DND-41 (cell line): ENCODE measurements around the gene GARNL3.

Source experiments
- ATAC-seq: fragments of 200-7000 bp; cut with Tn5 transposase; 3 replicates; pipeline ENCODE4 v1.9.1; 2021; ENCODE audit warnings: low read depth; ENCODE audit not compliant: insufficient read depth
- DNase-seq: peaks from one replicate; pipeline ENCODE4 v3.0.0-alpha.2; 2020
- H2AFZ ChIP-seq: 2 replicates; pipeline ENCODE4 v1.6.0; 2012; ENCODE audit warnings: low read depth, low read length
- H3K27ac ChIP-seq: 2 replicates; pipeline ENCODE4 v1.5.1; 2012; ENCODE audit warnings: low read length, inconsistent platforms
- H3K27me3 ChIP-seq: fragments of 200-600 bp; sonication (generic); 2 replicates; pipeline ENCODE4 v1.6.0; 2012; ENCODE audit warnings: low read length, mild to moderate bottlenecking, inconsistent platforms; ENCODE audit not compliant: insufficient read depth, poor library complexity
- H3K36me3 ChIP-seq: 2 replicates; pipeline ENCODE4 v1.5.1; 2012; ENCODE audit warnings: low read length, inconsistent platforms; ENCODE audit not compliant: insufficient read depth
- H3K4me1 ChIP-seq: 2 replicates; pipeline ENCODE4 v1.5.1; 2012; ENCODE audit warnings: mild to moderate bottlenecking, low read length; ENCODE audit not compliant: insufficient read depth
- H3K4me2 ChIP-seq: 2 replicates; pipeline ENCODE4 v1.6.0; 2012; ENCODE audit warnings: mild to moderate bottlenecking, moderate library complexity, low read length, inconsistent platforms; ENCODE audit not compliant: insufficient read depth
- H3K4me3 ChIP-seq, 2 experiments: fragments of 200-600 bp in 1 of 2; shearing (Covaris generic) in 1 of 2; 2 replicates each; pipeline ENCODE4 v1.5.1; 2012 to 2016; ENCODE audit warnings: inconsistent platforms in 2 of 2, low read length in 2 of 2, mild to moderate bottlenecking in 2 of 2, low read depth in 1 of 2, moderate library complexity in 1 of 2
- H3K79me2 ChIP-seq: 2 replicates; pipeline ENCODE4 v1.6.0; 2012; ENCODE audit warnings: low read length, inconsistent platforms; ENCODE audit not compliant: insufficient read depth
- H3K9ac ChIP-seq: 2 replicates; pipeline ENCODE4 v1.6.0; 2012; ENCODE audit warnings: low read depth, mild to moderate bottlenecking, inconsistent platforms, low read length, moderate library complexity
- H3K9me3 ChIP-seq: 2 replicates; pipeline ENCODE4 v1.5.1; 2012; ENCODE audit warnings: low read length, moderate library complexity, mild to moderate bottlenecking, inconsistent platforms; ENCODE audit not compliant: insufficient read depth, severe bottlenecking
- H4K20me1 ChIP-seq: 2 replicates; pipeline ENCODE4 v1.6.0; 2012; ENCODE audit warnings: low read length; ENCODE audit not compliant: insufficient read depth
- CTCF ChIP-seq: IDR thresholded peaks from 2 replicates; pipeline ENCODE4 v1.5.1; 2012; ENCODE audit warnings: borderline replicate concordance, low read length, moderate library complexity, mild to moderate bottlenecking; ENCODE audit not compliant: poor library complexity, severe bottlenecking; ENCODE audit errors: extremely low read depth
- EZH2 ChIP-seq: IDR thresholded peaks from 3 replicates; pipeline ENCODE4 v1.6.1; 2012; ENCODE audit warnings: borderline replicate concordance, low read depth, mild to moderate bottlenecking, moderate library complexity, low read length, inconsistent platforms; ENCODE audit not compliant: severe bottlenecking

GARNL3 gene

DNA sequence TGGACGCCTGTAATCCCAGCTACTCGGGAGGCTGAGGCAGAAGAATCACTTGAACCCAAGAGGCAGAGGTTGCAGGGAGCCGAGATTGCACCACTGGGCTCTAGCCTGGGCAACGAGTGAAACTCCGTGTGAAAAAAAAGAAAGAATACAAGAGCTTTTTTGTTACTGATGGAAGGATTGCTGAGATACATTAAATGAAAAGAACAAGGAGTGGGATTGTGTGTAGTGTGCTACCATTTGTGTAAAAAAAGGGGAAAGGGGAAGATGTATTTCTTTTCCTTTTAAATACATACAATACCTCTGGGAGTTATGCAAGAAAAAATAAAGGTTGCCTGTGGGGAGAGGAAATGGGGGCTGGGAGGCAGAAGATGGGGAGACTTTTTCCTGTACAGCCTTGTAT lies 14.7 kb upstream of the GARNL3 start:
- Histone ChIP-seq H3K4me1 (no peaks in the 10 kb centered on the region), H3K4me2 (no peak overlapping the region), H3K27ac (no peak overlapping the region), H3K36me3 (no peaks in the 10 kb centered on the region), H3K4me3 (no peak overlapping the region), H4K20me1 (no peaks in the 10 kb centered on the region), H2AFZ (no peak overlapping the region), H3K9me3 (no peaks in the 10 kb centered on the region), H3K9ac (no peak overlapping the region), H3K79me2 (no peaks in the 10 kb centered on the region), H3K27me3 (peaks cover 23% of the 10 kb centered on the region)
- ATAC-seq (no peak), DNase-seq (no peak)
- TF ChIP-seq CTCF (no peak), EZH2 (no peak)

DNA sequence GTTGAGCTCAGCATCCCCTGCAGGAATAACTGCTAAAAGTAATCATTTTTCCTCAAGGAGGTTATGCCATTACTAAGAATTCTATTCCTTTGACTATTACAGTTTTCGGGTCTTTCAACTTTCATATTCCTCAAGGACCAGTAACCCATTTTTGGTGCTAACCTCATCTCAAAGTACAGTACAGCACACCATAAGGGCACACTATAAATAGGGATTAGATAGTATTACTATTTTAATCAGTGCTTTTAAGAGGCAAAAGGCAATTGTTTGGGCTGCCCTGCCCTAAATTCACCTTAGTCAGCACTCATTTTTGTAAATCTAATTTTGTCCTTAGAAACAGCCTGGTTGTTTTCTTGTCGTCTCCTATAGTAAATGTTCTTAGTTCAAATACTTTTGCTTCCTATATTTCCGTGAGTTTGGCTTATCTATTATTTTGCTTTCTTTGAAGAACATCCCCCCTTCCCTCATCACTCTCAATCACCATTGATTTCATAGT lies 13.6 kb upstream of the GARNL3 start:
- no peak for ATAC-seq

DNA sequence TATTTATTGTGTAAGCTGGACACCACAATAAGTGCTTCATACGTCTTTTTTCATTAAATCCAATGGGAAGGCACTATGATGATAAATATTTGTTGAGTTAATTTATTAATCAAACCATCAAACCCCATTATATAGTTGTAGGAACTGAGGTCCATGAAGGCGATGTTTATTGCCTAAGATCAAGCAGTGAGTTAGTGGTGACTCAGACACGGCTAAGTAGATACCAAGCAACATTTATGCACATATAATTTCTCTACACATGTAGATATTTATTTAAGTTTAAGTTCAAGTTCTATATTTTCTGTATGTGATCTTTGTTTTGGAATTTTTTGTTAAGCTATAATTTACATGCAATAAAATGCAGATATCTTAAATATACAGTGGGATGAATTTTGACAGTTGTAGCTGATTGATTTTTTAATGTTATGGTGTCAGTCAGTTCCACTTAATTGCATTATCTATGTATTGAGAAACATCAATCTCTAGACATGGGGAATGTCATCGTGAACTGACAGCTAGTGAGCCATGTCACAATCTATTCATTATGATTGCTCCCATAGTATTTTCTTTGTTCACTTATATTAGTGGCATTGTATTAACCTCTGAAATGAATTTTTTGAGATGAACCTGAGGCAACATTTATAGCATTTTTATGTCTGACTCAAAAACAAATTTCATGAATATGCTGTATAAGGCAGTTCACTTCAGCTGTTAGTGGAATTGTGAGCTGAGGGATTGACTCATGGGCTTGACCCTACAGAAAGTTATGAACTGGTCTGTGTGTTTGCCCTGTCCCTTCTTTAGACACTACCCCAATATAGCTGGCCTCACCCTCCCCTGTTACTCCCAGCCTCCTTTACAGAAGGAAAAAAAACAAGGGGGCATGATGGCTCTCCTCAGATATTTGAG lies 11.9 kb upstream of the GARNL3 start:
- H3K4me2 ChIP-seq = no peak overlapping the region
- no peak overlapping the region for H3K4me3 ChIP-seq
- H3K36me3 ChIP-seq = no peaks in the 10 kb centered on the region
- no peak for DNase-seq
- H2AFZ ChIP-seq = no peak overlapping the region
- H3K27me3 ChIP-seq = peaks cover 39% of the 10 kb centered on the region
- no peak overlapping the region for H3K27ac ChIP-seq
- TF ChIP-seq EZH2 (no peak), CTCF (no peak)
- H3K79me2 ChIP-seq = no peaks in the 10 kb centered on the region
- no peaks in the 10 kb centered on the region for H3K4me1 ChIP-seq
- H3K9me3 ChIP-seq = no peaks in the 10 kb centered on the region
- ATAC-seq = no peak
- H4K20me1 ChIP-seq = no peaks in the 10 kb centered on the region
- no peak overlapping the region for H3K9ac ChIP-seq

More for the DNA sequence above, 13.6 kb upstream of the GARNL3 start:
- H3K36me3 ChIP-seq = no peaks in the 10 kb centered on the region
- H3K4me2 ChIP-seq = no peak overlapping the region
- no peak overlapping the region for H3K27ac ChIP-seq
- TF ChIP-seq CTCF (no peak), EZH2 (no peak)
- H3K79me2 ChIP-seq = no peaks in the 10 kb centered on the region
- H3K4me3 ChIP-seq = no peak overlapping the region
- no peak for DNase-seq
- H4K20me1 ChIP-seq = no peaks in the 10 kb centered on the region
- H3K9me3 ChIP-seq = no peaks in the 10 kb centered on the region
- H2AFZ ChIP-seq = no peak overlapping the region
- H3K27me3 ChIP-seq = peaks cover 24% of the 10 kb centered on the region
- no peak overlapping the region for H3K9ac ChIP-seq
- H3K4me1 ChIP-seq = no peaks in the 10 kb centered on the region
